GM12878 (cell line): ENCODE data around the gene PCSK1.

Source experiments
- EP300 ChIP-seq, 2 experiments: fragments of 150-350 bp in 1 of 2; IDR thresholded peaks; 2 replicates each; pipeline ENCODE4 v1.6.1; 2011 to 2012; ENCODE audit warnings: low read depth in 2 of 2, low read length in 2 of 2, borderline replicate concordance in 1 of 2, improper control_type of control experiment in 1 of 2, inconsistent platforms in 1 of 2; ENCODE audit not compliant: control insufficient read depth in 1 of 2
- ETV6 ChIP-seq, 2 experiments: fragments of 450-650 bp in 1 of 2; IDR thresholded peaks in 1 of 2; conservative IDR thresholded peaks in 1 of 2; 2 replicates each; pipeline ENCODE4 v1.6.1; 2014; ENCODE audit warnings: antibody characterized with exemption in 1 of 2, borderline replicate concordance in 1 of 2, low read depth in 1 of 2, mild to moderate bottlenecking in 1 of 2, moderate library complexity in 1 of 2
- MXI1 ChIP-seq: fragments of 150-350 bp; IDR thresholded peaks from 2 replicates; pipeline ENCODE4 v1.6.1; 2011; ENCODE audit warnings: low read depth, mild to moderate bottlenecking, inconsistent platforms, low read length, improper control_type of control experiment

- TF ChIP-seq ETV6 (conservative IDR thresholded peaks at IDR 0.05 in 1 of 2, IDR thresholded peaks at IDR 0.05 in 1 of 2; ENCODE audit: borderline replicate concordance in 1 of 2, low read depth in 1 of 2), result no peak
- no peak for TF ChIP-seq MXI1
- no peak for TF ChIP-seq EP300 (IDR thresholded peaks at IDR 0.05; ENCODE audit: borderline replicate concordance in 1 of 2, control insufficient read depth in 1 of 2, low read depth in 2 of 2, low read length in 2 of 2)
Measured at GRCh38 chr5:96476654-96477053, 43.6 kb upstream of the PCSK1 start.
